RWPE1 (cell line): Measurements from ENCODE around the gene CARMIL1.
"Not testable (repeated sequence)": the region's sequence is repeated elsewhere in the genome, so short reads cannot be mapped to it uniquely, and the experiment has no call there.

Experiments
- CTCF ChIA-PET: fragments of 350-600 bp; sonication (Branson Sonifier 250); formaldehyde crosslinking; extraction: SDS; loops from one replicate; lab custom pipeline; 2021; lab: Yijun Ruan, JAX
- POLR2A ChIA-PET: fragments of 400-600 bp; formaldehyde crosslinking; extraction: SDS; loops from one replicate; lab custom pipeline; 2020; ENCODE audit warnings: antibody characterized with exemption; ENCODE audit not compliant: low non-redundant PET; lab: Yijun Ruan, JAX
- DNase-seq: peaks from one replicate; pipeline ENCODE4 v3.0.0; 2012; ENCODE audit warnings: low spot score
- H3K27ac ChIP-seq: fragments of 450-650 bp; 2 replicates; pipeline ENCODE4 v1.5.1; 2017
- CTCF ChIP-seq: fragments of 450-650 bp; conservative IDR thresholded peaks from 2 replicates; pipeline ENCODE4 v1.5.1; 2017; ENCODE audit warnings: low read depth, mild to moderate bottlenecking

The CARMIL1 gene

GRCh38 chr6:25442898-25443297, 163.7 kb downstream of the CARMIL1 start:
- DNase-seq = no peak
- H3K27ac ChIP-seq = no peak overlapping the region
- no peak for TF ChIP-seq CTCF
- ChIA-PET CTCF (no interaction called here), POLR2A (no interaction called here)

GRCh38 chr6:25444521-25444920, 165.3 kb downstream of the CARMIL1 start:
- POLR2A ChIA-PET, DNase-seq, H3K27ac ChIP-seq, CTCF ChIA-PET: not testable (repeated sequence)

- ChIA-PET POLR2A (interaction anchor here (0.5 kb wide), 1 partner anchor 78 kb away, joined by 3 read pairs; no protein-coding TSS in a partner anchor), CTCF (interaction anchor here (0.6 to 0.7 kb wide), 2 partner anchors 61 to 500 kb away, joined by 3 to 4 read pairs; no protein-coding TSS in a partner anchor)
- no peak overlapping the region for H3K27ac ChIP-seq
- TF ChIP-seq CTCF = no peak
- DNase-seq = no peak
Observed at GRCh38 chr6:25446830-25447569, 167.8 kb downstream of the CARMIL1 start.

GRCh38 chr6:25447570-25447929, 168.4 kb downstream of the CARMIL1 start:
- H3K27ac ChIP-seq = no peak overlapping the region
- no peak for TF ChIP-seq CTCF
- DNase-seq = no peak
- ChIA-PET POLR2A (interaction anchor here (0.5 kb wide), 1 partner anchor 78 kb away, joined by 3 read pairs; no protein-coding TSS in a partner anchor), CTCF (no interaction called here)

- DNase-seq = peak; percentile 66
- CTCF ChIA-PET = interaction anchor here (1.0 kb wide), 1 partner anchor 19 kb away, joined by 3 read pairs; no protein-coding TSS in a partner anchor
- H3K27ac ChIP-seq = peak overlapping the region; percentile 42; the same call in 1 of the 2 replicates
- TF ChIP-seq CTCF = no peak
- POLR2A ChIA-PET = no interaction called here
Observed at GRCh38 chr6:25448965-25449538, 169.9 kb downstream of the CARMIL1 start.

- ChIA-PET POLR2A (no interaction called here), CTCF (interaction anchor here (1.0 kb wide), 1 partner anchor 19 kb away, joined by 3 read pairs; no protein-coding TSS in a partner anchor)
- TF ChIP-seq CTCF = no peak
- H3K27ac ChIP-seq = no peak overlapping the region
- DNase-seq = no peak
Observed at GRCh38 chr6:25449774-25450173, 170.6 kb downstream of the CARMIL1 start.
